ENCODE measurements around the gene TRIM33.
"Not testable (repeated sequence)": the region's sequence is repeated elsewhere in the genome, so short reads cannot be mapped to it uniquely, and the experiment has no call there.

TRIM33 gene

DNA sequence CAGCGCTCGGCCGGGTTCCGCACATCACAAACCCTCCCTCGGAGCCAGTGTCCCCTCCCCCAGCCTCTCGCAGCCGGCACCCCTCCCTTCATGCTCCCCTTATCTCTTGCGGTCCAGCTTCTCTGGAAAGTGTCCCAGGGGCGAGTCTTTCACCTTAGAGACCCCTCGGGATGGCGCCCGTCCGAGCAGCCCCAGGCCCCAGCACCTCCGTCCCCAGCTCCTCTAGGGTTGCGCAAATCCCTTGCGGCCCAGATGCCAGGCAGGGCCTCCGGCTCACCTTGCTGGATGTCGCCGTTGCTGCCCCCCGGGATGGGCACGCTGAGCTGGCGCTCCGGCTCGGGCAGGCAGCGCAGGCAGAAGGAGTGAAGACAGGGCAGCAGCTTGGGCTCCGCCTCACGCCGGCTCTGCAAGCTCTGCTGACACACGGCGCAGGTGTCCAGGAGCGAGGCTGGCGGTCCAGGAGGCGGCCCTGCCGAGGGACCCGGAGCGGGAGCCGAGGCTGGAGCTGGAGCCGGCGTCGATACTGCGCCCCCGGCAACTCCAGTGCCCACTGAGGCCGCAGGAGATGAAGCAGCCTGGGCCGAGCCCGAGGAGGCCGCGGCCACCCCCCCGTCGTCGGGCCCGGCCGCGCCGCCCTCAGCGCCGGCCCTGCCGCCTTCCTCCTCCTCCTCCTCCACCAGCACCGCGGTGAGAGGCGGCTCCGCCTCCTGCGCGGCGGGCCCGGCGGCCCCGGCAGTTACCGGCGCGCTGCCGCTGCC is 550 bp downstream of the TRIM33 start:
- DNase-seq: peak; percentile 27 to 83

DNA sequence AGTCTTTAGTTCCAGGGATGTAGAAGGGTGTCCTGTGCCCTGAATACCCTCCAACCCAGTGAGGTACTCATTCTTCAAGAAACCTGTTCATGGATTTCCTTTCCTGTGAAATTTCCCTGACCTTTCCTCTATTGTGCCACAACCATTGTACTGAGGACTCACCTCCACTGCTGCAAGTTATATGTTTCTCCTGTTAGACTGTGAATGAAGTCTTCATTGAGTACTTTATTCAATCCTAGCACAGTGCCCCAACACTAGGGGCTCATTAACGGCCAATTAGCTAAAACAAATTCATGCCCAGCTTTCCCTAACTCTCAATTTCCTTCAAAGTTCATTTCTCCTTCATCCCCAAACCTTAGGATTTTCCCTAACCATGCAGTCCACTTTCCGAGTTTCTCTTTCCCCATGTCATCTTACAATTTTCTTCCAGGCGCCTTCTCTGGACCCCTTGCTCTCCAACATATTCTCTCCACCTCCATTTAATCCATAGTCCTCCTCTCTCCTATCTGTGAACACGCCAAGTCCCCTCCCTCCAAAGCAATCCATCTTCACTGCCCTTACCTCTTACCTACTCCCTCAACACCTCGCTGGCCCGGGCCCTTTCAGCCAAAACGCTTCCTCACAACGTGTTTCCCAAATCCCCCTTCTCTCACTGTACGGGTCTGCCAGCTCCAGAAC is 1.3 kb downstream of the TRIM33 start:
- no peak for DNase-seq

DNA sequence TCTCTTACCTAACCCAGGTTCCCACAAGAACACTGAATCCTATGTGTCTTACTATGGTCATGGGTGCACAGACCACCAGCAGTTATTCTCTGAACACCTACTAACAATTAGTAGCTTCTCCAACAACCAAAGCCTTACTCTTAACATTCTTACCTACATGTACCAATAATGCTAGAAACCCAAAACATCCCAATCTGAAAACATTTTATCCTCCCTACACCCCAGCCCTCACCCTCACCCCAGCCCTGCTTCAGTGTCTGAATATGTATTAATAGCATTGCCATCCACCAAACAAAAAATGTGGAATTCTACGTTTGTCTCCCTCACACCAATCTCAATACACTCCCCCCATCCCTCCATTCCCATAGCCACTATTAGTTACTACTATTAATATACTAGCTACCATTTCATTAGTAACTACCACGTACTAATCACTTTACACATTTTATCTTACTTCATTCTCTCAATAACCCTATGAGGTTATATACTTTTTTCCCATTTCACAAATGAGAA is 2.6 kb downstream of the TRIM33 start:
- DNase-seq: no peak

DNA sequence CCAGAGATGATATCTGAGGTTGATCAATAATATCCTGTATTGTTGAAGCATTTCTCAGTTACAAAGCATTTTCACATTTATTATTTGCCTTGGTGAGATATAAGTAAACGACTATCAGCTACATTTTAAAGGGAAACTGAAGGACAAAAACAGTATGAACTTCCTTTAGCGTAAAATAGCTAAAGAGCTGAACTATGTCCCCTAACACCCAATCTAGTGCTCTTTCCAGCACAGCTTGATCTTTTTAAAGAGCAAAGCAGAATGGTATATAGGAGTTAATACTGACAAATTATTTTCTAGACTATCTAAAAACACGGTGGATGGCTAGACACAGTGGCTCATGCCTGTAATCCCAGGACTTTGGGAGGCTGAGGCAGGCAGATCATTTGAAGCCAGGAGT is 3.5 kb downstream of the TRIM33 start:
- DNase-seq: no peak

DNA sequence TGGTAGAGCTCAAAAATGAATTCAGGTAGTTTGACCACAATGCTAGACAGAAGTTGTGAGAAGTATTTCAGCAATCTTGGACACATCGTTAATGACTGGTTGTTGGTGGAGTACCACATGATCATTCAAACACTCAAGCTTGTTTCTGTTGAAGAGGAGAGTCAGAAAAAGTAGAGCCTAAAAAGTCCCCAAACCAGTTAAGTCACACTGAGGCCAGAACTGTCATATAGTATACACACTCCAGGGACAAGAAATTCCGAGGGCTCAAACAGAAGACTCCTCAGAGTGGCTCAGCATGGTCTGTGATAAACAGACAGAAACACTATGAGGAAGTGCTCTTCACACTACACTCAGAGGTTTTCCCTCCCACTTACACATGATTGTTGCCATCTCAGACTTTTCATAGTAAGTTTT is 5.8 kb downstream of the TRIM33 start:
- no peak for DNase-seq

DNA sequence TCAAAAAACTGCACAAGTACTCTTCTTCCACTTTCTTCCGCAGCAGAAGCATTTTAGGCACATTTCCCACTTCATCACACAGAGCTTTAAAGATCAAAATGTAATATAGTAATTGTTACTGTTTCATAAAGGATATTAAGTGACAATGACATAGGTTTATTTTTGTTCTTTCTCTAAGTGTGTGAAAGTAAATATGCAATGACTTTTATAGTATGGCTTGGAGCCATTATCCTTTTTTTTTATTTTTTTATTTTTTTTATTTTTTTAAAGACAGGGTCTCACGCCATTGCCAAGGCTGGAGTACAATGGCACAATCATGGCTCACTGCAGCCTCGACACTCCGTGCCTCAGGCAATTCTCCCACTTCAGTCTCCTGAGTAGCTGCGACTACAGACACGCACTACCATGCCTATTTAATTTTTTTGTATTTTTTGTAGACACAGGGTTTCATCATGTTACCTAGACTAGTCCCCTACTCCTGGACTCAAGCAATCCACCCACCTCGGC is 7.0 kb downstream of the TRIM33 start:
- no peak for DNase-seq

DNA sequence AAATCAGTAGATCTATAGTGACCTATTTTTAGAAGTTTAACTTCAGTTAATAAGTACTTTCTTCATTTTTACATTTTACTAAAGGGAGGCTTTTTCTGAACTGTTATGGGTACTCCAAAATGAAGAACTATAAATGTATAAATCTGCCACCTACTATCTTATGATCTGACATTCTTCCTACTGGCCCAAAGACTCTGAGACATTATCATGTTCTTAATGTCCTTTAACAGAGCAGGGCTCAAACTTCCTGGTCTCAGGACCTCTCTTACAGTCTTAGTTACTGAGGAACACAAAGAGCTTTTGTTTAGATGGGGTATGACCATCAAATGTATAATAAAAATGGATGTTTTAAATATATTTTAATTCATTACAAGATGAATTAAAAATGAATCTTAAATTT is 8.9 kb downstream of the TRIM33 start:
- DNase-seq: no peak

DNA sequence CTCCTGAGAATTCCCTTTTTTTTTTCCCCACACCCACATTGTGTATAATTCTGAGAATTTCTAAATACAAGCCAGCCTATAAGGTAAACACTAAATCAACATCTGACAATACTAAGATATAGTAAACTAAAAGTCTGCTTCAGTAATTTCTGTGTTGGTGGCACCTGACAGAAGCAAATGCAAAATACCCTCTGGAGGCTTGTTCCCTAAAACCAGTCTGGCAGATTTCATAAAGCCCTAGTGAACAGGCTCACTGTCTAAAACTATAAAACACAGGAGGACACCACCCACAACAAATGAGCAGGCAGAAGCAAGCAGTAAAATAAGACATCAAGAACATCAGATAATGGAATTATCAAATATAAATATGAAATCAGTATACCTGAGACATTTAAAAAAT is 11.5 kb downstream of the TRIM33 start:
- peak; percentile 14 to 52 for DNase-seq

DNA sequence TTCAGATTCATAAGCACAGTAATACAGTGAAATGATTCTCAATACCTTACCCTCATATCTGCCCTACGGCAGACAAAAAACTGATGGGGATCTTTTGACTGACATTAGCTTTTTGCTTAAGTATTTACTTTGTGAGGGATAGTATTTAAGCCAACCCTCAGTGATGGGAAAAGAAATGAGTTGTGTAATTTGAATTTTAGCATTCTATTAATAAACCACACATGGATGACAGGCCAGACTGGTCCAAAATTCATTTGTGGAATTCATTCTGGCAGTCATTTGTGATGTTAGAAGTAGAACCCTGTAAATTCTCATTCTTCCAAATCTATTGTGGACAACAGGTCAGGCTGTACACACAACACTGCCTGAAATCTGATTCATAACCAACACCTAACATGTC is 14.9 kb downstream of the TRIM33 start:
- no peak for DNase-seq

DNA sequence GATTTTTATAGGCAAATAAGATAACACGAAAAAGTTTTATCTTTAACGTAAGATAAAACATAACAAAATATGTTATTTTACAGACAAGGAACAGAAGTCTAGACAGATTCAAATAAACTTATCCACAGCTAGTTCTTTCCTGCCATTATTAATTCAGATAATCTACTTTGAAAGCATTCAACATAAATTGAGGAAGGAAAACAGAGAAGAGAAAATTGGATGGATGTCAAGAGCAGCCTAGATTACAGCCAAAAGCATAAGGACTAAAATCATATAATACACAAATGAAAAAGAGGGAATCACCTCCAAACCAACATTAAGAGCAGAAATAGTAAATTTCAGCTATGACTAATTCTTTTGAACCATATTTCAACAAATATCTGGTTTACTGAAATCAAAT is 15.5 kb downstream of the TRIM33 start:
- no peak for DNase-seq

DNA sequence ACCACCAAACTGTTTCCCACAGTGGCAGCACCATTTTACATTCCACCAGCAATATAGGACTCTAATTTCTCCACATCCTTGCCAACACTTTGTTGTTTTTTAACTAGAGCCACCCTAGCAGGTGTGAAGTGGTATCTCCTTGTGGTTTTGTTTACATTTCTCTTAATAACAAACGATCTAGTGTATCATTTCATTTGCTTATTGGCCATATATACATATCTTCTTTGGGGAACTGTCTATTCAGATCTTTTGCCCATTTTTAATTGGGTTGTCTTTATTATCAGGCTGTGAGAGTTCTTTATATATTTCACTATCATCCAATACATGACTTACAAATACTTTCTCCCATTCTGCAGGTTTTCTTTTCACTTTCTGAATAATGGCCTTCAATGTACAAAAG is 18.0 kb downstream of the TRIM33 start:
- DNase-seq: no peak

DNA sequence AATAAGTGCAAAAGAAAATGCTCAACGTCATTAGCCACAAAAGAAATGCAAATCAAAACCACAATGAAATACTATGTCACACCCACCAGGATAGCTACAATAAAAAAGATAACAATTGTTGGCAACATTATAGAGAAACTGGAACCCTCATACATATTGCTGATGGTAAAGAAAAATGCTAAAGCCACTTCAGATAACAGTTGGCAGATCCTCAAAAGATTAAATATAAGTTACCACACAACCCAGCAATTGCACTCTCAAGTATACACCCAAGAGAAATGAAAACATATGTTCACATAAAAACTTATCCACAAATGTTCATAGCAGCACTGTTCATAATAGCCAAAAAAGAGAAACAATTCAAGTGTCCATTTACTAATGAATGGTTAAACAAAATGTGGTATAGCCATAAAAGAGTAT is 20.7 kb downstream of the TRIM33 start:
- DNase-seq: peak; percentile 9 to 12

DNA sequence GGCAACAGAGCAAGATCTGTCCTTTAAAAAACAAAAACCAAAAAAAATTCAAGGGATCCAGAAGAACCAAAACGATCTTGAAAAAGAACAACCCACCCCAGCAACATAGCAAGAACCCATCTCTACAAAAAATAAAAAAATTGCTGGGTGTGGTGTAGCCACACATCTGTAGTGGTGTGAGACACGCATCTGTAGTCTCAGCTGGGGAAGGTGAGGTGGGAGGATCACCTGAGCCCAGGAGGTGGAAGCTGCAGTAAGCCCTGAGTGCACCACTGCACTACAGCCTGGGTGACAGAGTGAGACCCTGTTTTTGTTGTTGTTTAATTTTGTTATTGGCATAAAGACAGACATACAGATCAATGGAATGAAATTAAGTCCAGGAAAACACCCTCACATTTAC is 22.3 kb downstream of the TRIM33 start:
- DNase-seq: no peak

DNA sequence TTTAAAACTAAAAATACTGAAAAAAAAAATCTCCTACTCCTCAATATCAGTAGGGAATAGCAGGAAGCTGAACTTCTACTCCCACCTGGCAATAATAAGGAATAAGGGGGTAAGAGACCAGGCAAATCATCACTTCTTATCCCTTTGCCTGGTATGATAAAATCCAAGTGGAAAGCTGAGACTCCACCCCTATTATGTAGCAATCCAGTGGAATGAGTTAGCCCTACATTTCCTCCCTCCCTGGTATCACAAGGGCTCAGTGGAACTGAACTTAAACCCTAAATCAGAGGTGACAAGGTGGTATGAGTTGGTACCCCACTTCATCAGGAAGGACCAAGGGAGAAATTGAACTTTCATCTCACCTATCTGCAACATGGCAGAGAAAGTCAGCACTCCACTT is 25.7 kb downstream of the TRIM33 start:
- no peak for DNase-seq

DNA sequence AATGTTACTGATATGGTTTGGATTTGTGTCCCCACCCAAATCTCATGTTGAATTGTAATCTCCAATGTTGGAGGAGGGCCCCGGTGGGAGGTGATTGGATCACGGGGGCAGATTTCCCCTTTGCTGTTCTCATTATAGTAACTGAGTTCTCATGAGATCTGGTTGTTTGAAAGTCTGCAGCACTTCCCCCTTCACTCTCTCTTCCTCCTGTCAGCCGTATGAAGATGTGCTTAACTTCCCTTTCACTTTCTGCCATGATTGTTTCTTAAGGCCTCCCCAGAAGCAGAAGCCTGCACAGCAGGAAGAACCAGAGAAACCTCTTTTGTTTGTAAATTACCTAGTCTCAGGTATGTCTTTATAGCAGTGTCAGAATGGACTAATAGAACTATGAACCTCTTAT is 28.4 kb downstream of the TRIM33 start:
- no peak for DNase-seq

DNA sequence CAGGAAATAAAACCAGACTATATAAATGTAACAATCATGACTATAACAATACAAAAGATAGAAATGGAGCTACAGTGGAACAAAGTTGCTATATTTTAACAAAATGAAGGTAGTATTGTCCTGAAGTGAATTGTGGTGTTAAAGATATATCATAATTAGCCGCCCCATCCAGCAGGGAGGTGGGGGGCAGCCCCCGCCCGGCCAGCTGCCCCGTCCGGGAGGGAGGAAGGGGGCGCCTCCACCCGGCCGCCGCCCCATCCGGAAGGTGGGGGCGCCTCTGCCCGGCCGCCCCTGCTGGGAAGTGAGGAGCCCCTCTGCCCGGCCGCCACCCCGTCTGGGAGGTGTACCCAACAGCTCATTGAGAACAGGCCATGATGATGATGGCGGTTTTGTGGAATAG is 31.4 kb downstream of the TRIM33 start:
- DNase-seq: not testable (repeated sequence)

DNA sequence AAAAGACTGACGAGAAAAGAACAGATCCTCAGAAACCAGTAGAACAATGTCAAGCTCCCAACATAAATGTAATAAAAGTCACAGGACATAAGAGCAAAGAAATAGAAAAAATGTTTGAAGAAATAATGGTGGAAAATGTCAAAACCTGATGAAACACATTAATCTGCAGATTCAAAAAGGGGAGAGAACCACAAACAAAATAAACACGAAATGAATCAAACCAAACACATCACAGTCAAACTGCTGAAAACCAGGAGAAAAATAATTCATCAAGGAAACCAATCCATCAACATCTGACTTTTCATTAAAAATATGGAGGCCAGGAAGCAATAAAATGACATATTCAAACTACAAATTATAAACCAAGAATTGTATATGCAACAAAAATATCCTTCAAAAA is 31.9 kb downstream of the TRIM33 start:
- DNase-seq: no peak

DNA sequence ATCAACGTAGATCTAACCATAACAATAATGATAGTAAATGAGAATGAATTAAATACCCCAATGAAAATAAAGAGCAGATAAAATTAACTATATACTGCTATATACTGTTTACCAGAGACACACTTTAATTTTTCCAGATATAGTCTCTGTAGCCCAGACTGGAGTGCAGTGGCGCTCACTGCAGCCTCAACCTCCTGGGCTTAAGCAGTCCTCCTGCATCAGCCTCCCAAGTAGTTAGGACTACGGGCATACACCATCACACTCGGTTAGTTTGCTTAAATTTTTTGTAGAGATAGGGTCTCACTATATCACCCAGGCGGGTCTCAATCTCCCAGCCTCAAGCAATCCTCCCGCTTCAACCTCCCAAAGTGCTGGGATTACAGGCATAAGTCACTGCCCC is 37.2 kb downstream of the TRIM33 start:
- no peak for DNase-seq

DNA sequence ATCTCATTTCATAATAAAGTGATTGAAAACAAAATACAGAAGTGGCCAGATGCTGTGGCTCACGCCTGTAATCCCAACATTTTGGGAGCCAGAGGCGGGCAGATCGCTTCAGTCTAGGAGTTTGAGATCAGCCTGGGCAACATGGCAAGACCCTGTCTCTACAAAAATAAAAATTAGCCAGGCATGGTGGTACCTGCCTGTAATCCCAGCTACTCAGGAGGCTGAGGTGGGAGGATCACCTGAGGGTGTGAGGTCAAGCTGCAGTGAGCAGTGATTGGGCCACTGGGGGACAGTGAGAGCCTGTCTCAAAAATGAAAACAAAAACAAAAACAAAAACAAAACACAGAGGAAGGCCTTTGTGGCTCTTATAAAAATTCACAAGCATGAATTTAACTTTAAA is 38.6 kb downstream of the TRIM33 start:
- DNase-seq: no peak

DNA sequence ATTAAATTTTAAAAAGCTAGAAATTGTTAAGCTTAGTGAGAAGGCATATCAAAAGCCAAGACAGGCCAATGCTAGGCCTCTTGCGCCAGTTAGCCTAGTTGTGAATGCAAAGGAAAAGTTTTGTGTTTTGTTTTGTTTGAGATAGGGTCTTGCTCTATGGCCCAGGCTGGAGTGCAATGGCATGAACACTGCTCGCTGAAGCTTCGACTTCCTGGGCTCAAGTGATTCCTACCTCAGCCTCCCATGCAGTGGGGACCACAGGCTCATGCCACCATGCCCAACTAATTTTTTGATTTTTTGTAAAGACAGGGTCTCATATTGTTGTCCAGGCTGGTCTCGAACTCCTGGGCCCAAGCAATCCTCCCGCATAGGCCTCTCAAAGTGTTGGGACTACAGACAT is 40.3 kb downstream of the TRIM33 start:
- DNase-seq: no peak

DNA sequence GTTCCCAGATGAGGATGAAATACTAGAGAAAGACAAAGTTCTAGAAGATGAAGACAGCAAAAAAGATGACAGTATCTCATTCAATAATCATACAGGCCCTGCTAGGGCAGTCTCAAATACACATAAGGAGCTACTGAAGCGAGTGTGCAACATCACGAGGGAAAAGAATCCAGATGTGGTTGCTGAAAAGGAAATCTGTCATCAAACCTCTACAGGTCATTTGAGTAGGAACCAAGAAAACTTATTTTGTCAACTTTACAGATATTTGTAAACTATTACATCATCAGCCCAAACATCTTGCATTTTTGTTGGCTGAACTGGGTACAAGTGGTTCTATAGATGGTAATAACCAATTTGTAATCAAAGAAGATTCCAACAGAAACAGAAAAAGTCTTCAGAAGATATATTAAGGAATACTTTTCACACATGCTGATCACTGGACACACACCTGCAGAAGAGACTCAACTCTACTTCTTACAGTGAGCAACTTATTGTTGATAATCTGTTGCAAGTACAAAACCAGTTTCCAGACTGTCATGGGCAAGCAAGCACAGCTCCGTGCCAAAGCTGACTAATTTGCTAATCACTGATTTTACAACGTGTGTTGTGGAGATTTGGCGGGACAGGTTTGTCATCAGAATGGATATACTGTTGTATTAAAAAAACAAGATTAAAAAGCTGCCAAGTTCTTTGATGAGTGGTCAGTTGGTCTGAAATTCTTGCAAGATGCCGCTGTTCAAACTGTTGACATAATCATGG is 42.1 kb downstream of the TRIM33 start:
- DNase-seq: no peak

DNA sequence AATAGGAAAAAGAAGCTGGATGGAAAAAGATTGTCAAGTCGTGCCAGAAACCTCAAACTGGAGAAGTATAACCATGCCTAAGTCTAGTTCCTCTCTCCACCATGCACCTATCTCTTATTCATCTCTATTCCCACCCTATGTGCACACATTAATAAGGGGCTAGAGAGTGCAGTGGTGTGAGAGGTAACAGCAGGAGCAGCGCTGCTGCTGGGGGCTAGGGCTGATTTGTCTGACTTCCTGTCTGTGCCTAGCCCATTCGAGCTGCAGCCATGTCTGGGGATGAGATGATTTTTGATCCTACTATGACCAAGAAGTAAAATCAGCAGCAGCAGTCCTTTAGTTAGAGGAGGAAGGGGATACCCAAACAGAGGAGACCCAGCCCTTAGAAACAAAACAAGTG is 43.0 kb downstream of the TRIM33 start:
- no peak for DNase-seq

DNA sequence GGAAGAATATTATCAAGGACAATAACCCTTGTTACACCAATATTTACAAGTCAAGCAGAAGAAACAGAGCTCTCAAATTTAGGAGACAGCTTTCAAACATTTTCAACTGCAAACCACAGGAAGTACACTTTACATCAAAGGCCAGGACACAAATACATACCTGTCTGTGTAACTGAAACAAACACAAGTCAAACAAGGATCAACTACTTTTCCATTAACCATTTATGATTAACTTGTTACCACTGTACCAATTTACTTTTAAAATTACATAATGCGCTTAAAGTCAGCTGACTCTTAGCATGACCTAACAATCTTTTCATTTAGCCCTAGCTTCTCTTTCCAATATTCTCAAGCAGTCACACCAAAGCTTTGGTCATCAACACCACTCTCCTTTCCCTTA is 43.5 kb downstream of the TRIM33 start:
- no peak for DNase-seq
